HepG2 (cell line): ENCODE measurements around the gene C1orf115. TPM values are rescaled to one million over a fixed set of nuclear protein-coding genes. Genes with fewer than 3 reads are reported as not detected.

ENCODE experiments used
- HNF4G ChIP-seq, 2 experiments: sonication (generic) in 1 of 2; formaldehyde crosslinking in 1 of 2; IDR thresholded peaks; 2 replicates each; pipeline versions ENCODE4 v1.4.0 to v1.6.1; 2011 to 2020; ENCODE audit warnings: borderline replicate concordance in 2 of 2, low read depth in 2 of 2, mild to moderate bottlenecking in 2 of 2, low read length in 1 of 2, missing genetic modification reagents in 1 of 2, moderate library complexity in 1 of 2
- HNRNPK ChIP-seq: fragments of 200-400 bp; formaldehyde crosslinking; IDR thresholded peaks from 2 replicates; pipeline ENCODE4 v1.6.1; 2018; ENCODE audit warnings: low read length, low read depth, moderate library complexity, mild to moderate bottlenecking; ENCODE audit not compliant: poor library complexity, severe bottlenecking
- JUNB ChIP-seq: sonication (generic); formaldehyde crosslinking; IDR thresholded peaks from 2 replicates; pipeline ENCODE4 v1.8.0; 2022; ENCODE audit warnings: missing genetic modification reagents, mild to moderate bottlenecking, borderline replicate concordance
- KDM5B ChIP-seq: sonication (generic); formaldehyde crosslinking; IDR thresholded peaks from 2 replicates; pipeline ENCODE4 v1.4.0; 2020; ENCODE audit warnings: missing genetic modification reagents, mild to moderate bottlenecking, borderline replicate concordance
- MAFK ChIP-seq, 2 experiments: IDR thresholded peaks in 1 of 2; conservative IDR thresholded peaks in 1 of 2; 2 replicates each; pipeline ENCODE4 v1.6.1; 2011; ENCODE audit warnings: improper control_type of control experiment in 2 of 2, low read length in 2 of 2
- MTF2 ChIP-seq: sonication (generic); formaldehyde crosslinking; IDR thresholded peaks from 2 replicates; pipeline ENCODE4 v1.5.0; 2020; ENCODE audit warnings: missing genetic modification reagents, borderline replicate concordance
- MZF1 ChIP-seq: sonication (generic); formaldehyde crosslinking; IDR thresholded peaks from 2 replicates; pipeline ENCODE4 v1.8.1; 2023; ENCODE audit warnings: mild to moderate bottlenecking, missing genetic modification reagents, borderline replicate concordance
- PRDM15 ChIP-seq: sonication (generic); formaldehyde crosslinking; IDR thresholded peaks from 2 replicates; pipeline ENCODE4 v1.4.0; 2020; ENCODE audit warnings: missing genetic modification reagents
- RAD21 ChIP-seq: fragments of 450-650 bp; formaldehyde crosslinking; IDR thresholded peaks from 2 replicates; pipeline ENCODE4 v1.5.0; 2020; ENCODE audit warnings: mild to moderate bottlenecking
- SALL2 ChIP-seq: sonication (generic); formaldehyde crosslinking; IDR thresholded peaks from 2 replicates; pipeline ENCODE4 v1.8.1; 2023; ENCODE audit warnings: mild to moderate bottlenecking, missing genetic modification reagents, inconsistent platforms
- SNAPC5 ChIP-seq: sonication (generic); formaldehyde crosslinking; IDR thresholded peaks from 2 replicates; pipeline ENCODE4 v1.8.1; 2023; ENCODE audit warnings: mild to moderate bottlenecking, missing genetic modification reagents, borderline replicate concordance
- SP4 ChIP-seq: sonication (generic); formaldehyde crosslinking; IDR thresholded peaks from 2 replicates; pipeline ENCODE4 v1.8.1; 2023; ENCODE audit warnings: mild to moderate bottlenecking, missing genetic modification reagents
- TERF1 ChIP-seq: sonication (generic); formaldehyde crosslinking; IDR thresholded peaks from 2 replicates; pipeline ENCODE4 v1.8.0; 2022; ENCODE audit warnings: mild to moderate bottlenecking, missing genetic modification reagents, moderate library complexity
- TOE1 ChIP-seq: sonication (generic); formaldehyde crosslinking; IDR thresholded peaks from 2 replicates; pipeline ENCODE4 v1.4.0; 2020; ENCODE audit warnings: mild to moderate bottlenecking, missing genetic modification reagents
- ZBTB14 ChIP-seq: sonication (generic); formaldehyde crosslinking; IDR thresholded peaks from 2 replicates; pipeline ENCODE4 v1.4.0; 2020; ENCODE audit warnings: missing genetic modification reagents
- ZNF280D ChIP-seq: sonication (generic); formaldehyde crosslinking; IDR thresholded peaks from 2 replicates; pipeline ENCODE4 v1.5.1; 2020; ENCODE audit warnings: mild to moderate bottlenecking, missing genetic modification reagents
- ZNF331 ChIP-seq: sonication (generic); formaldehyde crosslinking; IDR thresholded peaks from 2 replicates; pipeline ENCODE4 v1.4.0; 2020; ENCODE audit warnings: missing genetic modification reagents
- ZNF510 ChIP-seq: sonication (generic); formaldehyde crosslinking; IDR thresholded peaks from 2 replicates; pipeline ENCODE4 v1.4.0; 2020; ENCODE audit warnings: low read depth, mild to moderate bottlenecking, missing genetic modification reagents
- ZNF543 ChIP-seq: sonication (generic); formaldehyde crosslinking; IDR thresholded peaks from 2 replicates; pipeline ENCODE4 v1.4.0; 2020; ENCODE audit warnings: mild to moderate bottlenecking, missing genetic modification reagents
- ZNF546 ChIP-seq: sonication (generic); formaldehyde crosslinking; conservative IDR thresholded peaks from 2 replicates; pipeline ENCODE4 v1.8.1; 2023; ENCODE audit warnings: mild to moderate bottlenecking, missing genetic modification reagents
- ZNF780A ChIP-seq: sonication (generic); formaldehyde crosslinking; IDR thresholded peaks from 2 replicates; pipeline ENCODE4 v1.8.0; 2022; ENCODE audit warnings: mild to moderate bottlenecking, missing genetic modification reagents, moderate library complexity
- polyA plus RNA-seq, 8 experiments: library from polyadenylated mRNA; depleted of rRNA in 3 of 8; stranded (reverse) in 7 of 8; unstranded in 1 of 8; fragments of >200 nt; fragmentation: Illumina TruSeq in 4 of 8; extraction: Trizol in 4 of 8; gene quantifications; 2 replicates each; pipeline versions ENCODE4 v1.2.1 to v1.2.3, GENCODE V29; 2011 to 2016; ENCODE audit warnings: low read depth in 4 of 8, missing spikeins in 1 of 8, mixed read lengths in 1 of 8; ENCODE audit not compliant: insufficient read depth in 1 of 8
- total RNA-seq, 5 experiments: library from RNA; depleted of rRNA; stranded (reverse); fragments of >200 nt; fragmentation: Illumina TruSeq; extraction: Trizol; gene quantifications; 2 replicates each; pipeline ENCODE4 v1.2.3, GENCODE V29; 2016; ENCODE audit warnings: low read depth in 1 of 5

The C1orf115 gene
- total and polyA plus RNA-seq, 2 of the 13 experiments (the other 11 are each of a cell fraction or from before 2014, with no cell fraction given) = 25.2 to 85.9 TPM

- no peak for TF ChIP-seq TOE1 (CRISPR knock-in tag)
- TF ChIP-seq MTF2 (CRISPR knock-in tag) = no peak
- TF ChIP-seq JUNB (CRISPR knock-in tag) = no peak
- peak; percentile 39; the same call in 1 of the 2 replicates for TF ChIP-seq HNF4G (IDR thresholded peaks at IDR 0.05; ENCODE audit: borderline replicate concordance, low read depth, low read length)
- TF ChIP-seq HNF4G (CRISPR knock-in tag; IDR thresholded peaks at IDR 0.05; ENCODE audit: borderline replicate concordance, low read depth) = no peak
- TF ChIP-seq ZNF280D (CRISPR knock-in tag) = no peak
- no peak for TF ChIP-seq ZNF546 (CRISPR knock-in tag)
- no peak for TF ChIP-seq SP4 (CRISPR knock-in tag)
- TF ChIP-seq MZF1 (CRISPR knock-in tag) = no peak
- TF ChIP-seq RAD21 (CRISPR knock-in tag) = no peak
- no peak for TF ChIP-seq ZNF543 (CRISPR knock-in tag)
- TF ChIP-seq HNRNPK = no peak
- TF ChIP-seq ZBTB14 = no peak
- TF ChIP-seq TERF1 (CRISPR knock-in tag) = no peak
- TF ChIP-seq SALL2 = no peak
- TF ChIP-seq ZNF510 (CRISPR knock-in tag) = no peak
- no peak for TF ChIP-seq MAFK (conservative IDR thresholded peaks at IDR 0.05 in 1 of 2, IDR thresholded peaks at IDR 0.05 in 1 of 2; ENCODE audit: low read length in 2 of 2)
- TF ChIP-seq PRDM15 (CRISPR knock-in tag) = no peak
- 0 out of 2 replicates have a peak, but pooled peaks have one; percentile 23 for TF ChIP-seq KDM5B (CRISPR knock-in tag)
- no peak for TF ChIP-seq SNAPC5
- no peak; the same call in 1 of the 2 replicates for TF ChIP-seq ZNF331
- TF ChIP-seq ZNF780A (CRISPR knock-in tag) = no peak
These were observed 8.4 kb downstream of the C1orf115 start (continued) for GRCh38 chr1:220698607-220699016.
